CD4-positive, alpha-beta T cell treated with Interleukin-17A for 4 hours (primary cell): ENCODE data around the gene NT5DC3.
"Not testable (repeated sequence)": the region's sequence is repeated elsewhere in the genome, so short reads cannot be mapped to it uniquely, and the experiment has no call there.

Experiments
- DNase-seq: peaks from one replicate; pipeline ENCODE4 v3.0.0-alpha.2; 2020; ENCODE audit warnings: mixed read lengths

NT5DC3 gene

DNA sequence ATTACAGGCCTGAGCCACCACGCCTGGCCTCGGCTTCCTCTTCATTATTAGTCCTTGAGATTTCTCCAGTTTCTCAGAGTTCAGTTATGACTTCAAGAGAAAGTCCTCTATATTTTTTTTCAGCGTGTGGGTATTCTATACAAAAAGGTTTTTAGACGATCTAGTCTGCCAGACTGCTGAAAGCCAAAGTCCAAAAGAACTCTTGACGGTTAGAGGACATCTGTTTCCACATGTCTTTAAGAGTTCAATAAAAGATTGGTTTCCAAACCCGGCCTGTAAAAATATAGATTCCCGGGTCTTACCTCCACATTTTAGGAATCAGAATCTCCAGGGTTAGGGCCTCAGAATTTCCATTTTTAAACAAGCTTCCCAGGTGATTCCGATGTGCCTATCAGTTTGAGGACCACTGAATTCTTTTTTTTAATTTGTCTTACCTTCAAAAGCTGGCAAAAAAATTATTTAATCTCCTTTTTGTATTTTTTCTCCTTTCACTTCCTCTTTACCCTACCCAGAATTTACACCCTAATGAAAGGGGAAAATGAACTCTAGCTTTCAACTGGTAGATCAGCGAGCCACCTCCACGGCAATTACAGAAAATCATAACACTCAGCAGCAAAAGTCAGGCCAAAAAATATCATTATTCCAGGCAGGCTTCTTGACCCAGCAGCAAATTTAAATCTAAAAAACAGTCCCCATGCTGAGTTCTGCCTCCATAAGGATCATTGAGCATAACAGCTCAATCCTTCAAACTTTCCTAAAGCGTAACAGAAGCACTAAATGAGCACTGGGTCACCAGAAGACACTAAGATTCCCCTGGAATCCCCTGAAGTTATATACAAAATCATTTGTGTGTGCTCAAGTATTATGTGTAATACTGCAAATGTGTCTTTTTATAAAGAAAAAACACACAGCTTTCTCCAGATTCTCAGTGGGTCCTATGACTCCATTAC, 8.7 kb downstream of the NT5DC3 start:
- DNase-seq, result no peak

- no peak for DNase-seq
Observed at GRCh38 chr12:103830730-103831320, 10.2 kb downstream of the NT5DC3 start.

DNA sequence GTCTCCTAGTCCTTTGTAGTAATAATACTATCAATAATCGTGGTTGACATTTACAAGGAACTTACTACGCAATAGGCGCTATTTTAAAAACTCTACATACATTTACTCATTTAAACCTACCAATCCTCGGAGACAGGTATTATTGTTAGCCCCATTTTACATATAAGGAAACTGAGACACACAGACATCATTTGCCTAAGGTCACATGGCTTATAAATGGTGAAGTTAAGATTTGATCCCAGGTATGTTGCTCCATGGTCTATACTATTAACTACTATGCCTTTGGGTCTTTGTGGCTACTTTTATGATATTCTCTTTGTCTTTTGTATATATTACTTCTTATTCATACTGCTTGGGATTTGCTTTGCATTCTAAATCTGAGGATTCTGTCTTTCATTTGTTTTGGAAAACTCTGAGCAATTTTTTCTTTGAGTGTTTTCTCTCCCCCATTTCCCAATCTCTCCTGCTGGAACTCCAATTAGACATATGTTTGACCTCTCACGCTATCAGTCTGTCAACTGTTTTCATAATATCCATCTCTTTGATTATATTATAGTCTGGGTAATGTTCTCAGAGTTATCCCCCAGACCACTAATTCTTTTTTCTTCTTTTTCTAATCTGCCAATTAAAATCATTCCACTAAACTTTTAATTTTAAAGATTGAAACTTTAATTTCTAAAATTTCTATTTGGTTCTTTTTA, 10.9 kb downstream of the NT5DC3 start:
- DNase-seq, result no peak

DNA sequence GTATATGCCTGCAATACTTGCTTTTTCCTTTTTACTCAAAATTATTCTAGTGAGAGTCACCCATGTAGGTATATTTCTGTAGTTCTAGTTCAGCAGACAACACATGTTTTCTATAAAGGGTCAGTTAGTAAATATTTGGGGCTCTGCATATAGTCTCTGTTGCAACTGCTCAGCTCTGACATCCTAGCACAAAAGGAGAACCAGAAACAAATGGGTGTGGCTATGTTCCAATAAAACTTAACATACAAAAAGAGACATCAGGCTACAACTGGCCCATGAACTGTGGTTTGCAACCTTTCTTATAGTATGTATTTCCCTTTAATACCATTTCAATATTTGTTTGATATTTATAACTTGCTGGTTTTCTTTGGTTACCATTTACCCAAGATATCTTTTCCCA, 11.9 kb downstream of the NT5DC3 start:
- no peak for DNase-seq

GRCh38 chr12:103827911-103828391, 13.1 kb downstream of the NT5DC3 start:
- no peak for DNase-seq

DNA sequence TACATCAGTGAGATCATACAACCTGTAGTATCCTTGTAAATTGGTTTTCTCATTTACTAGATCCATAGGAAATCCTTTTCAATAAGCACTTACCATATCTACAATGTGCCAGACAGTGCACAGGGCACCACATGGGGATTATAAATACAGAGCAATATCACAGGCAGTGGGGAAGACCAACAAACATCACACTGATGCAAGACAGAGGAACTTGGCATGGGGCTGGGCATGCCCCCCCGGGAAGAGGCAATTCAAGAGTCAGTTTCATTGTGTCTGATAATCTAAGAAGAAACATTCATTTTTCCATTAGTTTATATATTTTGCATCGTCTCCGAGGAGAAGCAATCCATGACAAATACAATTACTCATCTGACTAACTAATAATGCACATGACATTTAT, 16.2 kb downstream of the NT5DC3 start:
- no peak for DNase-seq

- no peak for DNase-seq
Observed at GRCh38 chr12:103824290-103824689, 16.7 kb downstream of the NT5DC3 start.

- no peak for DNase-seq
Observed at GRCh38 chr12:103823871-103824270, 17.2 kb downstream of the NT5DC3 start.

DNA sequence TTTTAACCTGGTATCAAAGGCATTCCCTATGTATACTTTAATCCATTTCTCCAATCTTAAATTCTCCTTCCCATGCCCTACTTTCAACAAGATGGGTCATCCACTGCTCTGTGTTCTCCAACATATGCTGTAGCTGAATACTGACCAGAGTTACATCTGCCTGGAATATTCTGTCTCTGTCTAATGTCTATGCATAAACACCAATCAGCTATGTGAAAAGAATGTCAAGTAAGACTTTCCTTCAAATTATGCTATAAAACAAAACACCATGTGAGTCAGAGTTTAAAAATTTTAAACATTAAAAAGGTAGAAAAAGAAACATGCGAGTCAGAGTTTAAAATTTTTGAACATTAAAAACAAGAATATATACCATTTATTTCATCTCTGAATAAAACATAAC, 19.3 kb downstream of the NT5DC3 start:
- no peak for DNase-seq

GRCh38 chr12:103820881-103821489, 20.0 kb downstream of the NT5DC3 start:
- no peak for DNase-seq

DNA sequence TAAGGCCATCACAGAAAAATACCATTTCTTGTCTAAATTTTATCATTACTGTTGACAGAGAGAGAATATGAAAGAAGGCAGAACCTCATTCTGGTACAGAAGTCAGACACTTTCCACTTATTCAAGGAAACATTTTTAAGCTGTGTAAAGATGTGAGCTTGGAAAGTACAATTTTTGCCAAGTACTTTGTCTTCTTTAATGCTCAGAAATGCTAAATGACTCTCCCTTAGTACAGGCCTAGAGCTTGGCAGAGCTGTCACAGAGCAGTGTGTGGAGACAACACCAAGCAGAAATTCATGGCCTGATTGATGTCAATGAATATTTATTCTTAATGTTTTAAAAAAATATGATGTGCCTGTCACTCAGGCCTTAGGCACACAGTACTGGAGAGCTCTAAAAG, 20.7 kb downstream of the NT5DC3 start:
- no peak for DNase-seq

GRCh38 chr12:103819892-103820291, 21.1 kb downstream of the NT5DC3 start:
- no peak for DNase-seq

- no peak for DNase-seq
Observed at GRCh38 chr12:103819312-103819711, 21.7 kb downstream of the NT5DC3 start.

- DNase-seq, result no peak
Observed at GRCh38 chr12:103817791-103818190, 23.2 kb downstream of the NT5DC3 start.

DNA sequence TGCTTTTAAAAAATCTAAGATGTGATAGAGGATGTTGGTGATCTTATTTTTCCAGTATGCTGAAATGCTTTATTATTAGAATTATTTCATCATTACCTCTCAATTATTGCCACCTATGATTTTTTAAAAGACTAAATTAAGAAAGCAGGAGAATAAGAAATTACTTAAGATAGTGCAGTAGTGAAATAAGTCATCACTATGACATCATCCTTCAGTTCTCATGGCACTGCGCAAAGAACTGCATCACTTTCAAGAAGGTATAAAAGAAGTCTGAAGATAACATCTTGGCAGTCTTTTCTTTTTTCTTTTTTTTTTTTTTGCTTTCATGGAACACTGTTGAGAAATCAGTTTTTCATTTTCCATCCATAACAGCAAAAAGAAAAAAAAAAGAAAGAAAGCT, 24.4 kb downstream of the NT5DC3 start:
- DNase-seq, result no peak

GRCh38 chr12:103814436-103814835, 26.6 kb downstream of the NT5DC3 start:
- DNase-seq, result no peak

DNA sequence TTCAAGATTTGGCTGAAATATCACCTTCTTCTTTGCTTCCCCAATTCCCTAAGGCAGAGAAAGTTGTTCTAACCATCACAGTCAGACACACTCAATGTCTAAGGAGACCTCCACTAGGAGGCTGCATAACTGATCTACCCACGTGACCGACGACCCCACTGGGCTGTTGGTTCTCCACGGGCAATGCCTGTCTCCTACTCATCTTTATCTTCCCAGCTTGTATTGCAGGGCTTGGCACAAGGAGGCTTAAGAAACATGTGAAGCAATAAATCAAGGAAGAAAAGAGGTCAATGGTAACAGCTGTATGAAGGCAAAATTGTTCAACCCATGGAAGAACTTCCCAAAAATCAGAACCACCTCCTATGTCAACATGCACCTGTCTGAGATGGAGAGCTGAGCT, 27.1 kb downstream of the NT5DC3 start:
- no peak for DNase-seq

- no peak for DNase-seq
Observed at GRCh38 chr12:103813426-103813825, 27.6 kb downstream of the NT5DC3 start.

- no peak for DNase-seq
Observed at GRCh38 chr12:103812789-103813188, 28.2 kb downstream of the NT5DC3 start.

- no peak for DNase-seq
Observed at GRCh38 chr12:103811791-103812190, 29.2 kb downstream of the NT5DC3 start.

- no peak for DNase-seq
Observed at GRCh38 chr12:103810111-103810510, 30.9 kb downstream of the NT5DC3 start.

DNA sequence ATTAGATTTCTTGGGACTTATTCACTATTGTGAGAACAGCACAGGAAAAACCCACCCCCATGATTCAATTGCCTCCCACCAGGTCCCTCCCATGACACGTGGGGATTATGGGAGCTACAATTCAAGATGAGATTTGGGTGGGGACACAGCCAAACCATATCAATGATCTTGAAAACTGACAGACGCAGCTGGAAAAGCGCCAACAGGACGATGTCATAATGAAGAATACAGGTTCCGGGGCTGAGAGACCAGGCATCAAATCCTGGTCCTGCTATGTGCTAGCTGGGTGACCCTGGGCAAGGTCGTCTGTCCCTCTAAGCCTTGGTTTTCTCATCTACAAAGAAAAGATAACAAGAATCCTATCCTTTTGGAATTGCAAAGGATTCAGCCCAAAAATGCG, 31.4 kb downstream of the NT5DC3 start:
- DNase-seq, result not testable (repeated sequence)

DNA sequence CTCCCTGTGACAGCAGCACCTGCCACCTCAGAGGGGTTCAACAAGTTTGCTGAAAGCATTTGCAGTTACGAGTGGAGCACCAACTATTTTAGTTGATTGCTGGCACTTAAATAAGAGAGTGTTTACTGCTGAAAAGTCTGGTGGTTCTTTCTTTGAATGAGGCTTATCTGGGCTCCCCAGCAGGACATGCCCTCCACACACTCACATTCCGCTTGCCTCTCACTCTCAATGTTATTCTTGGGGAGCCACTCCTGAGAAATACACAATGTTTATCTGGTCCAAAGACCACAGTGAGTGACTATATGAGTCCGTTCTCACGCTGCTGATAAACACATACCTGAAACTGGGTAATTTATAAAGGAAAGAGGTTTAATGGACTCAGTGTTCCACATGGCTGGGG, 31.9 kb downstream of the NT5DC3 start:
- DNase-seq, result no peak
